DOHH2 (cell line): Measurements from ENCODE around the gene KCNMA1.

Source experiments
- H3F3A ChIP-seq: fragments of 200-600 bp; sonication (generic), shearing (Covaris generic); 2 replicates; pipeline ENCODE4 v1.6.0; 2016; ENCODE audit warnings: antibody characterized with exemption, mild to moderate bottlenecking; ENCODE audit not compliant: control insufficient read depth, insufficient read depth
- H3K27ac ChIP-seq: fragments of 200-600 bp; sonication (generic); 2 replicates; pipeline ENCODE4 v1.5.1; 2014; ENCODE audit warnings: low read depth, mild to moderate bottlenecking, low read length, moderate library complexity
- H3K27me3 ChIP-seq: fragments of 200-600 bp; sonication (generic); 2 replicates; pipeline ENCODE4 v1.6.1; 2014; ENCODE audit warnings: mild to moderate bottlenecking, low read length, mixed read lengths; ENCODE audit not compliant: control insufficient read depth
- H3K36me3 ChIP-seq: fragments of 200-600 bp; sonication (generic); 2 replicates; pipeline ENCODE4 v1.6.1; 2014; ENCODE audit warnings: mild to moderate bottlenecking, low read length, moderate library complexity, mixed read lengths; ENCODE audit not compliant: control insufficient read depth
- H3K4me1 ChIP-seq: fragments of 200-600 bp; sonication (generic); 2 replicates; pipeline ENCODE4 v1.6.1; 2014; ENCODE audit warnings: mild to moderate bottlenecking, low read length, mixed read lengths; ENCODE audit not compliant: control insufficient read depth
- H3K4me2 ChIP-seq: fragments of 200-600 bp; sonication (generic); 2 replicates; pipeline ENCODE4 v1.6.0; 2014; ENCODE audit warnings: mild to moderate bottlenecking, low read length, moderate library complexity
- H3K4me3 ChIP-seq: fragments of 200-600 bp; sonication (generic); 2 replicates; pipeline ENCODE4 v1.5.1; 2014; ENCODE audit warnings: mild to moderate bottlenecking, low read length, mixed read lengths
- H3K79me2 ChIP-seq: fragments of 200-600 bp; sonication (generic); 2 replicates; pipeline ENCODE4 v1.6.1; 2014; ENCODE audit warnings: mild to moderate bottlenecking, low read length, mixed read lengths; ENCODE audit not compliant: control insufficient read depth
- H3K9me2 ChIP-seq: fragments of 200-600 bp; sonication (generic); replicated peaks from 2 replicates; pipeline ENCODE4 v1.6.1; 2014; ENCODE audit warnings: mild to moderate bottlenecking, low read length, mixed read lengths; ENCODE audit not compliant: control insufficient read depth
- H3K9me3 ChIP-seq: fragments of 200-600 bp; sonication (generic); 2 replicates; pipeline ENCODE4 v1.6.1; 2014; ENCODE audit warnings: antibody characterized with exemption, low read length, mixed read lengths; ENCODE audit not compliant: control insufficient read depth, insufficient read depth
- H4K20me1 ChIP-seq: fragments of 200-600 bp; sonication (generic); 2 replicates; pipeline ENCODE4 v1.6.0; 2014; ENCODE audit warnings: low read depth, mild to moderate bottlenecking, antibody characterized with exemption, low read length, moderate library complexity; ENCODE audit not compliant: control insufficient read depth, insufficient read depth
- CTCF ChIP-seq: fragments of 200-600 bp; sonication (generic); IDR thresholded peaks from one replicate; pipeline ENCODE4 v1.5.1; 2014; ENCODE audit warnings: antibody characterized with exemption, mild to moderate bottlenecking, low read depth, low read length; ENCODE audit not compliant: poor library complexity, severe bottlenecking
- EZH2phosphoT487 ChIP-seq: fragments of 200-600 bp; sonication (generic); IDR thresholded peaks from 2 replicates; pipeline ENCODE4 v1.6.1; 2017; ENCODE audit warnings: borderline replicate concordance, mild to moderate bottlenecking, antibody characterized with exemption, low read length, moderate library complexity, mixed read lengths

KCNMA1 gene

DNA sequence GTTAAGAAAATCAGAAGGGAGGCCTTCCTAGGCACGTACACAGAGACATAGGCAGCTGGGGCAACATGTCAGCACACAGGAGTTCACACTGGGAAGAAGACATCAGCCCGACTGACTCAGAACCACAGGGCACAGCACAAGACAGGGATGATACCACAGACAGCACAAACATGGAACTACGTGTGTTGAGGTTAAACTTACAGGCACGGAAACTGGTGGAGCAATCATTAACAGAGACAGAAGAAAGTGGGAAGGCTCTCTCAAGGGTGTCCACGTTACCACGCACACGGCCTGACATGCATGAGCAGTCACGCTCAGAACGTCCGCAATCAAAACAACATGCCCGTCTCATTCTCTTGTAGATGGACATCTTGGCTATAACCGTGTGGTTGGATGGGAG, 636.4 kb downstream of the KCNMA1 start:
- no peaks in the 10 kb centered on the region for H3K79me2 ChIP-seq
- no peak overlapping the region for H3K4me2 ChIP-seq
- H3K27ac ChIP-seq: no peak overlapping the region
- H3K4me1 ChIP-seq: no peaks in the 10 kb centered on the region
- H3K36me3 ChIP-seq: no peaks in the 10 kb centered on the region
- H3K27me3 ChIP-seq: no peaks in the 10 kb centered on the region
- H4K20me1 ChIP-seq: no peaks in the 10 kb centered on the region
- no peaks in the 10 kb centered on the region for H3K9me2 ChIP-seq
- H3K4me3 ChIP-seq: no peak overlapping the region
- no peaks in the 10 kb centered on the region for H3K9me3 ChIP-seq
- H3F3A ChIP-seq: no peaks in the 10 kb centered on the region
- no peak for TF ChIP-seq CTCF

GRCh38 chr10:76998451-76998850, 639.2 kb downstream of the KCNMA1 start:
- no peaks in the 10 kb centered on the region for H4K20me1 ChIP-seq
- no peaks in the 10 kb centered on the region for H3K9me2 ChIP-seq
- H3K4me2 ChIP-seq: no peak overlapping the region
- no peaks in the 10 kb centered on the region for H3F3A ChIP-seq
- no peaks in the 10 kb centered on the region for H3K9me3 ChIP-seq
- H3K4me3 ChIP-seq: no peak overlapping the region
- no peaks in the 10 kb centered on the region for H3K4me1 ChIP-seq
- TF ChIP-seq CTCF (no peak), EZH2phosphoT487 (no peak)
- H3K27me3 ChIP-seq: no peaks in the 10 kb centered on the region
- H3K36me3 ChIP-seq: no peaks in the 10 kb centered on the region
- H3K79me2 ChIP-seq: no peaks in the 10 kb centered on the region
- H3K27ac ChIP-seq: no peak overlapping the region

GRCh38 chr10:76997631-76998030, 640.0 kb downstream of the KCNMA1 start:
- Histone ChIP-seq H3K79me2 (no peaks in the 10 kb centered on the region), H3K27me3 (no peaks in the 10 kb centered on the region), H4K20me1 (no peaks in the 10 kb centered on the region), H3K4me1 (no peaks in the 10 kb centered on the region), H3K36me3 (no peaks in the 10 kb centered on the region), H3K4me2 (no peak overlapping the region), H3K4me3 (no peak overlapping the region), H3K9me3 (no peaks in the 10 kb centered on the region), H3F3A (no peaks in the 10 kb centered on the region), H3K27ac (no peak overlapping the region), H3K9me2 (no peaks in the 10 kb centered on the region)
- TF ChIP-seq CTCF (no peak), EZH2phosphoT487 (no peak)

DNA sequence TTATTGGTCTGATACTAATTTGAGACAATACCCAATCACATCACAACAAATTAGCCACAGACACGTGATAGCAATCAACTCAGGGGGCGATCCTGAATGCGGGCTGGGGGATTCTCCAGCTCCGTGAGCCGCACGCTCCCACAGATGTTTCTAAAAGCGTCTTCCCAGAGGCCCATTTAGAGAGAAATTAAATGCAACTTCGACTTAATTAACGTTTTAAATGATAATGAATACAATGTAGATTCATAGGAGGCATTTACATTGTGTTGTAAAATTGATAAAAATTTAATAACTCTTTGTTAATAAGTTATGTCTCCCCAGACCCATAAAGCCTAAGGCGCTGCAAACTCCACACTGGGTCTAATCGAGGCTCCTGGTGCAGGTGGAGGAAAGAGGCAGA, 642.6 kb downstream of the KCNMA1 start:
- Histone ChIP-seq H3K27ac (no peak overlapping the region), H3K4me1 (no peaks in the 10 kb centered on the region), H3F3A (no peaks in the 10 kb centered on the region), H3K9me2 (no peaks in the 10 kb centered on the region), H3K4me3 (no peak overlapping the region), H3K27me3 (no peaks in the 10 kb centered on the region), H3K9me3 (no peaks in the 10 kb centered on the region), H3K4me2 (no peak overlapping the region), H4K20me1 (no peaks in the 10 kb centered on the region), H3K79me2 (no peaks in the 10 kb centered on the region), H3K36me3 (no peaks in the 10 kb centered on the region)
- TF ChIP-seq EZH2phosphoT487: no peak
- no peak for TF ChIP-seq CTCF
